HFF-Myc (cell line): ENCODE measurements around the gene OPRL1.

Experiments
- DNase-seq: peaks from one replicate; pipeline ENCODE4 v3.0.0-alpha.2; 2011; ENCODE audit warnings: low read depth; ENCODE audit errors: extremely low read depth
- H3K4me3 ChIP-seq: replicated peaks from 2 replicates; pipeline ENCODE4 v1.5.1; 2011; ENCODE audit warnings: low read depth, mild to moderate bottlenecking, control low read depth, low read length
- CTCF ChIP-seq: IDR thresholded peaks from 2 replicates; pipeline ENCODE4 v1.5.1; 2012; ENCODE audit warnings: mild to moderate bottlenecking, low read depth, low read length, control low read depth; ENCODE audit errors: missing control alignments

OPRL1 gene

GRCh38 chr20:64065062-64065973, 14.6 kb upstream of the OPRL1 start:
- DNase-seq = no peak
- no peak for TF ChIP-seq CTCF
- H3K4me3 ChIP-seq = no peak overlapping the region

GRCh38 chr20:64065974-64066343, 13.9 kb upstream of the OPRL1 start:
- no peak for TF ChIP-seq CTCF
- H3K4me3 ChIP-seq = no peak overlapping the region
- peak; percentile 49 for DNase-seq

GRCh38 chr20:64067005-64067632, 12.8 kb upstream of the OPRL1 start:
- TF ChIP-seq CTCF = no peak
- DNase-seq = no peak
- H3K4me3 ChIP-seq = no peak overlapping the region

- no peak overlapping the region for H3K4me3 ChIP-seq
- DNase-seq = no peak
- no peak for TF ChIP-seq CTCF
Observed at GRCh38 chr20:64067733-64068307, 12.1 kb upstream of the OPRL1 start.

- TF ChIP-seq CTCF = no peak
- DNase-seq = no peak
- no peak overlapping the region for H3K4me3 ChIP-seq
Observed at GRCh38 chr20:64068386-64069208, 11.3 kb upstream of the OPRL1 start.

- TF ChIP-seq CTCF = no peak
- no peak for DNase-seq
Observed at GRCh38 chr20:64069209-64069613, 10.7 kb upstream of the OPRL1 start.

More at GRCh38 chr20:64069209-64069613, 10.7 kb upstream of the OPRL1 start:
- H3K4me3 ChIP-seq = no peak overlapping the region
